ENCODE data around the gene MDH2.
"Not testable (repeated sequence)": the region's sequence is repeated elsewhere in the genome, so short reads cannot be mapped to it uniquely, and the experiment has no call there.

The MDH2 gene

DNA sequence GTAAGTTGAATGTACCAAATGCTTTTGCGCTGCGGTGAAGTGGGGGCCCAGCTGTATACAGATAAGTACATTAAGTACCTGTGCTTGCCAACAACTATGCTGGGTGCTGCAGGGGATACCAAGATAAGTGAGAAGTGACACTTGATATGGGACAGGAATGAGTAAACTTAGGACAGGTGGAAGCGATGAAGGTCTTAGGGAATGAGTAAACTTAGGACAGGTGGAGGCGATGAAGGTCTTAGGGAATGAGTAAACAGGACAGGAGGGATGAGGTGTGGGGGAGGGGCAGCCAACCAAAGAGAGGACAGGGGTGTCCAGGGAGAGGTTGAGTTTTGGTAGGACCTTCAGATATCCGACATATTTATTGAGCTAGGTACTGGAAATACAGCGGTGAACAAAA is 1.4 kb downstream of the MDH2 start:
- no peak for DNase-seq

DNA sequence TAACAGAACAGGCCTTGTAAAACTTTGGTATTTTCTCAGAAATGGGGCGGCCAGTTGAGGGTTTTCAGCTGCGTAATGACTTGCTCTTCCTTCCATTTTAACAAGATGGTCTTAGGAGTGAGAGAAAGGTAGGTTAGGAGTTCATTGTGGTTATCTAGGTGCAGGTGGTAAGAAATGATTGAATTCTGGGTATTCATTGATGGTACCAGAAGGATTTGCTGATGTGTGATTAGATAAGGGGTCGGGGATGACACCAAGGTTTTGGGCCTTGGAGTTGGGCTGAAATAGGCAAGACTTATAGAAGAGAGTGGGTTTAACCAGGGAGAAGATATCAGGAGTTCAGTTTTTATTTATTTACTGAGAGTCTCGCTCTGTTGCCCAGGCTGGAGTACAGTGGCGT is 2.6 kb downstream of the MDH2 start:
- DNase-seq: no peak

DNA sequence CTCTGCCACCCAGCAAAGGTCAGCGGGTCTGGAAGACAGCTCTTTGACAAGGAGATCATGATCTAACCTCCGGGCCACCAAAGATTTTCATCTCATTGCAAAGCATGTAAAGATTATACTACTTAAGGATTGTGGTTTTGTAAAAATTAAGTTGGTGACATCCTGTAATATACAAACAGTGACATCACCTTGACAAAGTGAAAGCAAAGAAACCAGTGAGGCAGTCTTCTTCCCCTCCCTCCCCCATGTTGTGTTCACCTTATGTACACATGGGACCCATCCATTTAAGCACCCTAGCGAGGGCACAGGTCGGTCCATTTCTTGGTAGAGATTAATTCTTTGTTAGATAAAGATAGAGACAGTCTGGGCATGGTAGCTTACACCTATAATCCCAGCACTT is 3.9 kb downstream of the MDH2 start:
- DNase-seq: no peak

DNA sequence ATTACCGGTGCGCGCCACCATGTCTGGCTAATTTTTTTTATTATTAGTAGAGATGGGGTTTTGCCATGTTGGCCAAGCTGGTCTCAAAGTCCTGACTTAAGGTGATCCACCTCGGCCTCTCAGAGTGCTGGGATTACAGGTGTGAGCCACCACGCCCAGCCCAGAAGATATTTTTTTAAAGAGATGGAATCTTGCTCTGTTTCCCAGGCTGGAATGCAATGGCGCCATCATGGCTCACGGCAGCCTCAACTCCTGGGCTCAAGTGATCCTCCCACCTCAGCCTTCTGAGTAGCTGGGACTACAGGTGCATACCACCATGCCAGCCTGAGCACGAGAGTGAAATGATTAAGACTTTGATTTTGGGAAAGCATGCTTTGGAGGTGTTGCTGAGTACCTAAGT is 4.8 kb downstream of the MDH2 start:
- DNase-seq: not testable (repeated sequence)

DNA sequence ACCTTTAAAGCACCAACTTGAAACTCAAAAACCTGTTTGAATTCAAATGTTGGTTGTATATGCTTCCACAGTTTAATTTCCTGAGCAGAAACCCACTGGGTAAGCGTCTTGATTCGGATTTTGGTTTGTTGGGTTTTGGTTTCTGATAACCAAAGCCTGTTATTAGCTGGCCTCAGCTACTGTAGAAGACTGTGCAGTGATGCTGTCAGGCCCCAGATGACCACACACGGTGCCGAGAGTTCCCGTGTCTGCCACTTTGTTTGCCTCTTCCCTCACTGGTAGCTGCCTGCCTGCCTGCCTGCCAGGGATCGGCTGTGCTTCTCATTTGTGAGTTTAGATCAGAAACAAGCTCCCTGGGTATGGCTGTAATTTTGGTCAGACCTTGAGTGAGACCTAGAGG is 5.6 kb downstream of the MDH2 start:
- DNase-seq: no peak

DNA sequence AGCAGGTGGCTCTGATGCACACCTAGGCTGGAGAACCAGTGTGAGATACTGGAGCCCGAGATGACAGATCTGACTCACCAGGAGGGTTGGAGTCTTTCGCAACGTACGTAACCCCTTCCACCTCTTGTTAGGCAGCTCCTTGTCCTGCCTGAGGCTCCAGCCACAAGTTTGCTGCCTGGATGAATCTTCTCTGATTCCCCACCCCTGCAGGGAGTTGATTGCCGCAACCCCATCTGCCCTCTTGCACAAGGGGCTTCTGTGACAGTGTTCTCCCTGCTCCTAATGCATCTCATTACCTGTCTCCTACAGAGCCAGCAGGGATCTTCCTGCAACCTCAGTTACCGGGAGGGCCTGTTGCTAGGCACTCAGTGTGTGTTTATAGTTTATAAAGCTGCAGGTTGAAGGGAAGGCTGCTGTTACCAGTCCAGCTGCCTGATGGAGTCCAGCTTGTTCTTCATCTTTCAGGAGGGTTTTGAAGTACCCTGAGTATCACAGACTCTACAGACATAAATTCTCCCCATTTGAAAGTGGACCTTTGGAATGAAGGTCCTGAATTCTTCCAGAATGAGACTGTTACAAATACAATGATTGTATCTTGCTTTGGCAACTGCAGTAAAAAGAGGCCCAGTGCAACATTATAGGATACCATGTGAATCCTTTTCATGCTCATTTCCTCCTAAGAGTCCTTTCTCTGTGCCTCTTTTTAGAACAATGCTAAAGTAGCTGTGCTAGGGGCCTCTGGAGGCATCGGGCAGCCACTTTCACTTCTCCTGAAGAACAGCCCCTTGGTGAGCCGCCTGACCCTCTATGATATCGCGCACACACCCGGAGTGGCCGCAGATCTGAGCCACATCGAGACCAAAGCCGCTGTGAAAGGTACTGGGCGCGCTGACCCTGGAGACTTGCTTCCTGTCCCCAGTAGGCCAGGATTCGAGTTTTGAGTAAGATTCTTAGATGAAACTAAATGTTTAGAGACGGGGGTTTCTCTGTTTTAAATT is 6.5 kb downstream of the MDH2 start:
- no peak for DNase-seq

DNA sequence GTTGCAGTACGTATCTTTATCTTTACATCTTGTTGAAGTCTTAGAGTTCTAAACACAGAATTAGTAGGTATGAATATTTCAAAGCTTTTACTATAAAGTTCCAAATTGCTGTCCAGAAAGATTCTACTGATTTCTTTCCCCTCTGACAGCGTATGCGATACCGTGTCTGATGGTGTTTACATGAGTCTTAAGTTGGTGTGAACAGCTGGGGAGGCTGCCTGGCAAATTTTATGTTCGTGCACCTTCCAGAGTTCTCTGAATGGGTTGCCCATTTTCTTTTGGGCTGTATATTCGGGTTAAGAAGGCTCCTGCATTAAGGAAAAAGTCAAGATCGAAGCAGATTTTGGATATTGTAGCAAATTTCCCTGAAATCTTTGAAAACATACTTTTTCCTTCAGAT is 8.3 kb downstream of the MDH2 start:
- no peak for DNase-seq

DNA sequence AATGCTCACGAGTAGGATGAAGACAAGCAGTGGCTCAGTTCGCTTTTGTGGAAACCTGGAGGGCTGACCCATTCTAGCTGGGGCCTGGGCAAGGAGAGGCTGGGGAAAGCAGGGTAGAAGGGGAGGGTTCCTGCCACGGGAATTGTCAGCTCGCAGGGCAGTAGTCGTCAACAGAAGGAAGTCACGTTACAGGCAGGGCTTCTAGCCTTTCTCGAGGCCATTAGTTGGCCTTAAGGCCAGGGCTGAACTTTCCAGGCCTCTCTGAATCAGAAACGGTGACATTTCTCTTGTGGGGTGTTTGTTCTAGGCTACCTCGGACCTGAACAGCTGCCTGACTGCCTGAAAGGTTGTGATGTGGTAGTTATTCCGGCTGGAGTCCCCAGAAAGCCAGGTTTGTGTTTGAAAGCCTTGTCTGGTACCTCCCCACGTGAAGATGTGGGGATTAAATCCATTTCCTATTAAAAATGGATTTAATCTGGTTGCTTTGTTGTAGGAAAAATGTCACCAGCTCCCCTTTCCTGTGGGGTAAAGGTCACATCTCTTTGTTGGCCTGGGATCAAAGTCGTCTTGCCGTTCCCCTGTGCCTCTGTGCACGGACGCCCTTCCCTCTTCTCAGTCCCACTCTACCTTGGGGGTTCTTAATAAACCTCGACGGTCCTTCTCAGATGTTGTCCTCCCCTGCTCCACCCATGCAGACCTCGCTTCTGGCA is 9.4 kb downstream of the MDH2 start:
- DNase-seq: no peak

DNA sequence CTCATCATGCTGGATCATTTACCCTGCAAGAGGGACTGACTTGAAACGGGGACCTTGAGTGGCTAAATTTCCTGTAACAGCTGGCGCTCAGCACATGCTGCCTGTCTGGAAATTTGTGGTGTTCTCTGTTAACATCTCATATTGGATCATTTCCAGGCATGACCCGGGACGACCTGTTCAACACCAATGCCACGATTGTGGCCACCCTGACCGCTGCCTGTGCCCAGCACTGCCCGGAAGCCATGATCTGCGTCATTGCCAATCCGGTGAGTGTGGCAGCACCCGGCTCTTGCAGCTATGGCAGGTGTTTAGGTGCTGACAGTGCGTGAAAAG is 9.9 kb downstream of the MDH2 start:
- DNase-seq: no peak

DNA sequence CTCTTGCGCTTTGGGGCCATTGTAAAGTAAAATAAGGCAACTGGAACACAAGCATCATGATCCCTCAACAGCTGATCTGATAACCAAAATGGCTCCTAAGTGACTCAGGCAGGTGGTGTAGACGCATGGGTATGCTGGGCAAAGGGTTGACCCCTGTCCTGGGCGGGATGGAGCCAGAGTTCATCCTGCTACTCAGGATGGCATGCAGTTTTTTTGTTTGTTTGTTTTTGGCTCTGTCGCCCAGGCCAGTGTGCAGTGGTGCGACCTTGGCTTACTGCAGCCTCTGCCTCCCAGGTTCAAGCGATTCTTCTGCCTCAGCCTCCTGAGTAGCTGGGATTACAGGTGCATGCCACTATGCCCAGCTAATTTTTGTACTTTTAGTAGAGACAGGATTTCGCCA is 10.8 kb downstream of the MDH2 start:
- DNase-seq: not testable (repeated sequence)

DNA sequence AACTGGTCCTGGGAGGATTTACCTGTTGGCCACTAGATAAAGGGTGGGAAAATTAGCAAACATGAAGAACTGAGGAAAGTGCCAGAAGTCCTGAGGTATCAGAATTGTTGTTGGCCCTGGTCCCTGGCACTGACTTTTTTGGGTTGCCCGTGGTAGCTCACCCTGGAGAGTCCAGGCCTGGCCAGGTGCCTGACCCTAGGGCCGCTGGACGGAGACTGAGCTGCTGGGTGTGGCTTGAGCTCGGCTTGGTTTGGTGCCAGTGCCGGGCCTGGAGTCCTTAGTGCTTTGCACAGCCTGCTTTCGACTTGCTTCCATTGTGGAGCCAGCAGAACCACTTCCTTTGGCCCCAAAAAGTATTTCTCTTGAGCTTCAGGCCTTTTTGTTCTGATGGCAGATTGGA is 12.9 kb downstream of the MDH2 start:
- no peak for DNase-seq

DNA sequence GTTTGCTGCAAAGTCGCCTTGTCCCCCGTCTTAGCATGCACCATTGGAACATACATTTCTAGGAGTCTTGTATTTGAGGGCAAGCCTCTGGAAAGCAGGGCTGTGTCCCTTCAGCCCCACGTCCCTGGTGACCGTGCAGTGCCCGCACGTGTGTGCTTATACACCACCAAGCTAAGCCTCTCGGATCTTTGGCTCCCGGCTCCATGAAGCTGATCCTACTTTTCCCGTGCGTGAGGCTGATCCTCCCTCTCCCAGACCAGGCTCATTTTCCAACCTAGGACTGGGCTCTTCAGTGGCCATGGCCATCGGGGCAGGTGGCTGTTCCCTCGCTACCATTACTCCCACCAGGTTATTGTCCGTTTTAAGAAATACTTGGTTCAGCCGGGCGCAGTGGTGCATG is 14.3 kb downstream of the MDH2 start:
- no peak for DNase-seq

DNA sequence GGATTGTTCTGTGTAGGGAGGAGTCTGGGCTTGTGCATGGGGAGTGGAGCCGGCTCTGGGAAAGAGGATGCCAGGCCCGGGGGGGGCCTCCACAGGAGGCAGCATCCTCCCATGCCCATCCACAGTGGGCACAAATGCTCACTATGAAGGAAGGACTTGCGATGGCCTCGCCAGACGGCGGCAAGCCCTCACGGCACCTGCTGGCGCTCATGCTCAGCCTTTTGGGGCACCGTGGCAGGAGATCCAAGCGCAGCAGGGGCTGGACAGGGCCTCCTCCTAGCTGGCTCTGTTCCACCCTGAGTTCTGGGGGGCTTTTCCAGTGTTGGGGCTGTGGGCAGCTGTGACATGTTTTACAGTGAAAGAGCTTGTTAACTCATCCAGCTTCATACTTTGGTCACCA is 15.2 kb downstream of the MDH2 start:
- no peak for DNase-seq

DNA sequence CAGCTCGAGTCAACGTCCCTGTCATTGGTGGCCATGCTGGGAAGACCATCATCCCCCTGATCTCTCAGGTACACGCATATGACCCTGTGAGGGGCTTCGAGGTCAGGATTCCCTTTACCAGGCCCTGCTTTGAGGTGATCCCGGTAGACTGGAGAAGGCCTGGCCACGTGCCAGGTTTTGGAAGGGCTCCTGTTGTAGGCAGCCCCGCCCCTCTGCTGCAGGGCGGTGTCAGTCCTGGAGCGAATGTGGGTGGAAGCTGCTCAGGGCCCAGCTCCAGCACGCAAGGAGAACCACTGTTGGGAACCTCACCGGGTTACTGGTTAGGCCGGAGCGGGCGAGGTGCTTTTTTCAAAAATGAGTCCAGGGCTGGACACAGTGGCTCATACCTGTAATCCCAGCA is 15.6 kb downstream of the MDH2 start:
- DNase-seq: no peak

DNA sequence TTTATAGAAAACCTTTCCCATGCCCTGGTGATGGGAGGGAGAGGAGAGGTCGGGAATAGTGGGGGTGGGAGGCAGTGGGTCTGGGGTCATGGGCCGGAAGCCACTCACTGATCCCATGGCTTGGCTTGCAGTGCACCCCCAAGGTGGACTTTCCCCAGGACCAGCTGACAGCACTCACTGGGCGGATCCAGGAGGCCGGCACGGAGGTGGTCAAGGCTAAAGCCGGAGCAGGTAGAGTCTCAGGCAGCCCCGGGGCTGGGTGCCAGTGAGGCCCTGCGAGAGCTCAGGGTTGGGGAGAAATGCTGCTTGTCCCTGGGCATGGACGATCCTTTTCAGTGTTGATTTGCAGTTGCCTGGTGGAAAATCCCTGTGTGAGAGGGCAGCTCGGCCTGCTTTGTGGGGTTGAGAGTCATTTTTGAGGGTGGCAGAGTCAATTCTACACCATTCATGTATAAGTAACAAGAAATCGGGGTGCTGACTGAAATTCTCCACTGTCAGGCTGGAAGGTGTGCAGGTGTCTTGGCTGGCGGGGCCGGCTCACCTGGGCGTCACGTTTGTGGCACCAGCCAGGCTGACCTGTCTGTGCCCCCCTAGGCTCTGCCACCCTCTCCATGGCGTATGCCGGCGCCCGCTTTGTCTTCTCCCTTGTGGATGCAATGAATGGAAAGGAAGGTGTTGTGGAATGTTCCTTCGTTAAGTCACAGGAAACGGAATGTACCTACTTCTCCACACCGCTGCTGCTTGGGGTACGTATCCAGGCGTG is 16.5 kb downstream of the MDH2 start:
- no peak for DNase-seq

DNA sequence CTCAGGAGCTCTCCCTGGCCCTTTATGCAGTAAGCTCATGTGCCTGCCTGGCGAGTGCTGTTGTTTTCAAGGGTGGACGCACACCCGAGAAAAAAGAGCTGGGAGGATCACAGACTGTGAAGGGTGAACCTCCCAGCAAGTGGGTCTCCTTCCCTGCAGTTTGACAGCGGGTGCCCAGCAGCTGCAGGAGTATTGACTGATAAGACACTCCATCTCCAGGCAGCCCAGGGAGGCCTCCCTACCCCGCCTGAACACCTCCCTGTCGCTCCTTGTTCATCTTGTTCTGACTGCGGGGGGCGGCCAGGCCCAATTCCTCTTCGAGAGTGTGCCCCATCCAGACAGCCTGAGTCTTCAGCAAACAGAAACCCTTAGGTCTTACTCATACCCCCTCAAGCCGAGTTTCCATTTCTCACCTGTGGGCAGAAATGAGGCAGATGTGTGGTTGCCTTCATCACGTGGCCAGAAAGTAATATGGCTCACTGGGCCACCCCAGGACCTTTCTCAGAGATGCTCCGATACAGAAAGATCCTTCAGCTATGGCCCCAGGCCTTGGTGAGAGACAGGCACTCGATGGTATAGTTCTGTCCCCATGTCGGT is 17.2 kb downstream of the MDH2 start:
- no peak for DNase-seq

DNA sequence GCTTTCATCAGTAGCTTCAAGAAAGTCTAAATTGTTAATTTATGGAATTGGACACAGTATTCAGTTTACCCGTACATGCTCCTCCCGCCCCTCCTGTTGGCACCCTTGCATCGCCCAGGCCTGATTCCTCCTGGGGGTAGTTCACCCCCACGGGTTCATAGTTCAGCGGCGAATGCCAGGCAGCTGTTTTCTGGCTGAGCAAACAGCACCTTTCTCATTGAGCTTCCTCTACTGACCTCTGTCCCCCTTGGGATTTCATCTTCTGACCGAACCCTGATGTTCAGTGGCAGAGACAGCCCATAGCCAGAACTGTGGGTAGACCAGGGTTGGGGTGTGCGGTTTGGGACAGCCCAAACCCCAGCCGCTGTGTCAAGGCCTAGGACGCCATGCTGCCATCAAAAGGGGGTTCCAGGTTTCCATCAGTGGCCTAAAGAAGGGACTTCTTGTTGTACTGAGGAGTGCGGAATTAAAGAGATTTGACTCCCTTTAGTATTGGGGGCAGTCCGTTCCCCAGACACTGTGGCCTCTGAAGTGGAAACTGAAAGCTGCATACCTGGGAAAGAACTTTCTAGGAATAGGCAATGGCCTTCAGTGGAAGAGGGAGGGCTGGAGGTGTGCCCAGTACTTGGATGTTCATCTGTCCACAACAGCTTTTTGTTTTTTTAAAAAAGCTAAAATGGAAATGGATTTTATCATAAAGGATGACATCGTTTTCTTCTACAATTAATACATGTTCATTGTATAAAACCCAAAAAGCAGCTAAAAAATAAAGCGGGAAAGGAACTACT is 19.0 kb downstream of the MDH2 start:
- DNase-seq: no peak

DNA sequence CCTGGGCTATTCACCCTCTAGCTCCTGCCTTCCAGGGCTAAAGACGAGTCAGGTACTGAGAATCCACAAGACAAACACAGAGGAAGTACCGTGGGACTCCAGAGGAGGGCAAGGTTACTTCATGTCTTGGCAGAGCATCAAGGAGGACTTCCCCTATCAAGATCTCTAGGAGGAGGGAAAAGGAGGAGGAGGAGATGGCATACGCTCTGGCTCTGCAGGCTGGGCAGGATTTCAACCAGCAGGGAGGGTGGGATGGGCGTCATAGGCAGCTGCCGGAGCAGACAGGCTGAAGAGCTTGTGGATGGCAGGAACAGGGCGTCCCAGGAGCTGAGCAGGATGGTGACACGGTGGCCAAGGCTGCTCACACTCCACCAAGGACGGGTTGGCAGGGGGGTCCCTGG is 21.3 kb downstream of the MDH2 start:
- peak; percentile 71 to 72 for DNase-seq

DNA sequence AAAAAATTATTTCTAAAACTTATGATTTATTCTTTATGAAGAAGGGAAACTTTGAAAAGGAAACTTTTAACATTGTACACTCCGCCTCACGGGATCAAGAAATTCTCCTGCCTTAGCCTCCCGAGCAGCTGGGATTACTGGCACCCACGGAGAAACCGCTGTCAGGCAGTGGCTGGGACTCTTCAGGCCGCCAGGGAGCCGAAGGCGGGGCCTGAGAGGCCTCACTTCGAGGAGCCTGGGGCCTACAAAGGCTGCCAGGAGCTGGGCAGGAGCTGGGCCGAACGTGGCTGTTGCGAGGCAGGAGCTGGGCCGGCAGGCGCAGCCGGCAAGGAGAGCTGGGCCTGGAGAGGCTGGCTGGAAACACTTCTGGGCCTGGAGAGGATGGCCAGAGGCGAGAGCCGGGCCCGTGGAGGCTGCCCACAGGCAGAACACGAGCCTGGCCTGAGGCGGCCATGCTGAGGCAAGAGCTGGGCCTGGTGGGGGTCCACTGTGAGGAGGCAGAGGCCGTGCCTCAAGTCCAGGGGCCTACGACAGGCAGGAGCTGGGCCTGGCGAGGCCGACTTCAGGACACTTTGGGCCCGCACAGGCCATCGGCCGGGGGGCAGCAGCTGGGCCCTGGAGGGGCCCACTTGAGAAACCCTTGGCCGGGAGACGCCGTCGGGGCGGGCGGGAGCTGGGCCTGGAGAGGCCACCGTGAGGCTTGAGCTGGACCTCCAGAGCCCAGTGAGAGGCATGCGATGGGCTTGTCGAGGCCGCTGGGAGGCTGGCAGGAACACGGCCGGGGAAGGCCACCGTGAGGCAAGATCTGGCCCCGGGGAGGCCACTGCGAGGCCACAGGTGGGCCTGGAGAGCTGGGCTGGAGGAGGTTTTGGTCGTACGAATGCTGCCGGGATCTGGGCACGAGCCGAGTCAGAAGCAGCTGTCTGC is 23.7 kb downstream of the MDH2 start:
- no peak for DNase-seq

DNA sequence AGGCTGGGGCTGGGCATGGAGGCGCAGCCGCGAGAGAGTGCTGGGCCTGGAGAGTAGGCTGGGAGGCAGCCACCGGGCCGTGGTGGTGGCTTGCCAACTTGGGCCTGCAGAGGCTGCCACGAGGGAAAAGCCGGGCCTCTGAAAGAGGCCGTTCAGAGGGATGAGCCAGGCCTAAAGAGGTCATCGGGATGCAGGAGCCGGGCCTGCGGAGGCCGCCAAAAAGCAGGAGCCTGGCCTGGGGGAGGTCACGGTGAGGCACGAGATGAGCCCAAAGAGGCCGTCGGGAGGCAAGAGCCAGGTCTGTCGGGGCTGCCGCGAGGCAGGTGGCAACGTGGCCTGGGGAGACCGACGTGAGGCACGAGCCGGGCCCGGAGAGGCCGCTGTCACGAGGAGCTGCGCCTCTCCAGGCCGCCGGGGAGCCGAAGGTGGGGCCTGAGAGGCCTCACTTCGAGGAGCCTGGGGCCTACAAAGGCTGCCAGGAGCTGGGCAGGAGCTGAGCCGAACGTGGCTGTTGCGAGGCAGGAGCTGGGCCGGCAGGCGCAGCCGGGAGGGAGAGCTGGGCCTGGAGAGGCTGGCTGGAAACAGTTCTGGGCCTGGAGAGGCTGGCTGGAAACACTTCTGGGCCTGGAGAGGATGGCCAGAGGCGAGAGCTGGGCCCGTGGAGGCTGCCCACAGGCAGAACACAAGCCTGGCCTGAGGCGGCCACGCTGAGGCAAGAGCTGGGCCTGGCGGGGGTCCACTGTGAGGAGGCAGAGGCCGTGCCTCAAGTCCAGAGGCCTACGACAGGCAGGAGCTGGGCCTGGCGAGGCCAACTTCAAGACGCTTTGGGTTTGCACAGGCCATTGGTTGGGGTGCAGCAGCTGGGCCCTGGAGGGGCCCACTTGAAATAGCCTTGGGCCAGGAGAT is 24.6 kb downstream of the MDH2 start:
- no peak for DNase-seq
